Breast epithelium (tissue), 4 donors: Measurements from ENCODE around the gene MAP1A. TPM values are rescaled to one million over a fixed set of nuclear protein-coding genes. Genes with fewer than 3 reads are reported as not detected.
"Not testable (repeated sequence)": the region's sequence is repeated elsewhere in the genome, so short reads cannot be mapped to it uniquely, and the experiment has no call there.

Experiments used
- DNase-seq, 2 donors: peaks; one replicate each; pipeline ENCODE4 v3.0.0-alpha.2; 2019; ENCODE audit warnings: low spot score in 2 of 2
- H3K27ac ChIP-seq, 2 donors: fragments of 200-600 bp; sonication (generic) in 1 of 2; one replicate each; pipeline ENCODE4 v1.5.1; 2016 to 2019; ENCODE audit warnings: mild to moderate bottlenecking in 1 of 2
- H3K27me3 ChIP-seq, 2 donors: fragments of 200-600 bp; sonication (generic) in 1 of 2; one replicate each; pipeline versions ENCODE4 v1.5.1 to v1.6.0; 2017 to 2019; ENCODE audit warnings: control low read depth in 1 of 2, mild to moderate bottlenecking in 1 of 2
- H3K36me3 ChIP-seq: fragments of 200-600 bp; one replicate; pipeline ENCODE4 v1.5.1; 2019
- H3K4me1 ChIP-seq, 2 donors: fragments of 200-600 bp; sonication (generic); one replicate each; pipeline ENCODE4 v1.5.1; 2016 to 2019; ENCODE audit warnings: control low read depth in 1 of 2
- H3K4me3 ChIP-seq, 3 donors: fragments of 200-600 bp; sonication (generic); 1 replicate in 2 of 3; 2 replicates in 1 of 3; pipeline ENCODE4 v1.5.1; 2016 to 2019; ENCODE audit warnings: mild to moderate bottlenecking in 3 of 3, moderate library complexity in 2 of 3
- H3K9me3 ChIP-seq, 2 donors: fragments of 200-600 bp; sonication (generic) in 1 of 2; one replicate each; pipeline ENCODE4 v1.5.1; 2016 to 2019; ENCODE audit warnings: control low read depth in 1 of 2
- CTCF ChIP-seq, 3 donors: fragments of 450-650 bp; IDR thresholded peaks; one replicate each; pipeline ENCODE4 v1.5.1; 2016 to 2017; ENCODE audit warnings: antibody characterized with exemption in 3 of 3, mild to moderate bottlenecking in 3 of 3, moderate library complexity in 3 of 3
- POLR2A ChIP-seq: fragments of 450-650 bp; IDR thresholded peaks from one replicate; pipeline ENCODE4 v1.6.1; 2016; ENCODE audit warnings: antibody characterized with exemption, mild to moderate bottlenecking, moderate library complexity
- POLR2AphosphoS5 ChIP-seq, 3 donors: sonication (generic); formaldehyde crosslinking; IDR thresholded peaks; one replicate each; pipeline ENCODE4 v1.6.1; 2017; ENCODE audit warnings: antibody characterized with exemption in 3 of 3
- intact Hi-C: fragments of 100-400 bp; cut with DNase I; formaldehyde crosslinking; loops from one replicate; pipeline ENCODE4 v1.15.1; 2023; ENCODE audit warnings: low total_unique reads
- total RNA-seq, 3 donors: library from RNA; depleted of rRNA; stranded (reverse); fragments of >200 nt; gene quantifications; one replicate each; pipeline ENCODE4 v1.1.0, GENCODE V29; 2016

MAP1A gene
- total RNA-seq, 3 donors from 2014 or later = 2.8 to 12.8 (median 8.8) TPM

GRCh38 chr15:43528542-43529007 lies 11.2 kb downstream of the MAP1A start:
- H3K4me1 ChIP-seq = no peaks in the 10 kb centered on the region
- DNase-seq = no peak
- TF ChIP-seq CTCF (IDR thresholded peaks at IDR 0.05) (no peak), POLR2A (no peak), POLR2AphosphoS5 (IDR thresholded peaks at IDR 0.05) (no peak)
- intact Hi-C loops = no loop called here
- no peak overlapping the region for H3K4me3 ChIP-seq
- H3K27me3 ChIP-seq = no peaks in the 10 kb centered on the region
- no peaks in the 10 kb centered on the region for H3K9me3 ChIP-seq
- H3K27ac ChIP-seq = no peak overlapping the region
- no peaks in the 10 kb centered on the region for H3K36me3 ChIP-seq

- Histone ChIP-seq H3K27me3 (no peaks in the 10 kb centered on the region), H3K4me3 (no peak overlapping the region), H3K9me3 (no peaks in the 10 kb centered on the region), H3K27ac (no peak overlapping the region), H3K4me1 (no peaks in the 10 kb centered on the region), H3K36me3 (no peaks in the 10 kb centered on the region)
- DNase-seq = no peak
- no peak for TF ChIP-seq POLR2A
- no peak for TF ChIP-seq CTCF (IDR thresholded peaks at IDR 0.05)
- TF ChIP-seq POLR2AphosphoS5 (IDR thresholded peaks at IDR 0.05) = no peak
- intact Hi-C loops = no loop called here
These were observed 11.7 kb downstream of the MAP1A start for GRCh38 chr15:43529141-43529540.

DNA sequence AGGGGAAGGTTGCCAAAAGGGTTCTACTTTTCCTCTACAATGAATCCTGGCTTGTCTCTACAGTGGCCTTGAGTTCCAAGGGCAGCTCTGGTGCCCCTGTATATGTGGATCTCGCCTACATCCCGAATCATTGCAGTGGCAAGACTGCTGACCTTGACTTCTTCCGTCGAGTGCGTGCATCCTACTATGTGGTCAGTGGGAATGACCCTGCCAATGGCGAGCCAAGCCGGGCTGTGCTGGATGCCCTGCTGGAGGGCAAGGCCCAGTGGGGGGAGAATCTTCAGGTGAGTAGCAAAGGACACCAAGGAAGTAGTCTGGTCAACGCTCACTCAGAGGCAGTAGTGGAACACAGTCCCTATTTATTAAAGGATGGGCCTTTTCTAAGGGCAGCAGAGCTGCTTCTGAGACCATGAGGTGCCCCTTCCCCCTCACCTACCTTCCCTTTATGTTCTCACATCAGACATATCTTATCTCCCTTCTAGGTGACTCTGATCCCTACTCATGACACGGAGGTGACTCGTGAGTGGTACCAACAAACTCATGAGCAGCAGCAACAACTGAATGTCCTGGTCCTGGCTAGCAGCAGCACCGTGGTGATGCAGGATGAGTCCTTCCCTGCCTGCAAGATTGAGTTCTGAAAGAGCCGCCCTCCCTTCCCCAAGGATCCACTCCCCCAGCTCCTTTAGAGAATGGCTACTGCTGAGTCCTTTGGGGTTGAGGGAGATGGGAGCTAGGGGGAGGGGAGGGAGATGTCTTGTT lies 12.4 kb downstream of the MAP1A start:
- no peaks in the 10 kb centered on the region for H3K9me3 ChIP-seq
- H3K36me3 ChIP-seq = no peaks in the 10 kb centered on the region
- H3K4me3 ChIP-seq = no peak overlapping the region
- no peak for TF ChIP-seq POLR2AphosphoS5 (IDR thresholded peaks at IDR 0.05)
- TF ChIP-seq POLR2A = no peak
- TF ChIP-seq CTCF (IDR thresholded peaks at IDR 0.05) = no peak
- no peak overlapping the region for H3K27ac ChIP-seq
- no peak for DNase-seq
- no peaks in the 10 kb centered on the region for H3K27me3 ChIP-seq
- no peaks in the 10 kb centered on the region for H3K4me1 ChIP-seq
- intact Hi-C loops = no loop called here

GRCh38 chr15:43531018-43531670 lies 13.7 kb downstream of the MAP1A start:
- H3K27ac ChIP-seq = no peak overlapping the region
- no peak overlapping the region for H3K4me3 ChIP-seq
- H3K4me1 ChIP-seq = no peaks in the 10 kb centered on the region
- H3K9me3 ChIP-seq = no peaks in the 10 kb centered on the region
- H3K36me3 ChIP-seq = no peaks in the 10 kb centered on the region
- no peak for TF ChIP-seq CTCF (IDR thresholded peaks at IDR 0.05)
- no peak for TF ChIP-seq POLR2AphosphoS5 (IDR thresholded peaks at IDR 0.05)
- DNase-seq = no peak
- intact Hi-C loops = no loop called here
- H3K27me3 ChIP-seq = no peaks in the 10 kb centered on the region

GRCh38 chr15:43532826-43533225 lies 15.4 kb downstream of the MAP1A start:
- DNase-seq, H3K4me1 ChIP-seq, H3K9me3 ChIP-seq, intact Hi-C loops, H3K4me3 ChIP-seq, H3K27ac ChIP-seq, H3K36me3 ChIP-seq, H3K27me3 ChIP-seq: not testable (repeated sequence)
